ENCODE measurements around the gene ZNF648.
"Not testable (repeated sequence)": the region's sequence is repeated elsewhere in the genome, so short reads cannot be mapped to it uniquely, and the experiment has no call there.

Gene ZNF648

GRCh38 chr1:182069028-182069466 is 7.5 kb upstream of the ZNF648 start:
- DNase-seq (ENCODE audit: low read depth, low spot score) = peak; percentile 47

GRCh38 chr1:182066934-182067333 is 5.4 kb upstream of the ZNF648 start:
- DNase-seq (ENCODE audit: low read depth, low spot score) = no peak

- DNase-seq (ENCODE audit: low read depth, low spot score) = no peak
These were observed 3.8 kb upstream of the ZNF648 start for GRCh38 chr1:182065126-182065845.

- no peak for DNase-seq (ENCODE audit: low read depth, low spot score)
These were observed 3.1 kb upstream of the ZNF648 start for GRCh38 chr1:182064611-182065010.

- DNase-seq (ENCODE audit: low read depth, low spot score) = no peak
These were observed 711 bp upstream of the ZNF648 start for GRCh38 chr1:182062223-182062622.

GRCh38 chr1:182060877-182061276 is 635 bp downstream of the ZNF648 start:
- DNase-seq (ENCODE audit: low read depth, low spot score) = no peak

- no peak for DNase-seq (ENCODE audit: low read depth, low spot score)
These were observed 1.6 kb downstream of the ZNF648 start for GRCh38 chr1:182059936-182060335.

GRCh38 chr1:182056601-182057366 is 4.7 kb downstream of the ZNF648 start:
- DNase-seq (ENCODE audit: low read depth, low spot score) = no peak

- peak; percentile 24 for DNase-seq (ENCODE audit: low read depth, low spot score)
These were observed 6.7 kb downstream of the ZNF648 start for GRCh38 chr1:182054698-182055326.

- no peak for DNase-seq (ENCODE audit: low read depth, low spot score)
These were observed 9.2 kb downstream of the ZNF648 start for GRCh38 chr1:182052355-182052754.

- DNase-seq (ENCODE audit: low read depth, low spot score) = no peak
These were observed 9.6 kb downstream of the ZNF648 start for GRCh38 chr1:182051938-182052337.

- no peak for DNase-seq (ENCODE audit: low read depth, low spot score)
These were observed 10.7 kb downstream of the ZNF648 start for GRCh38 chr1:182050481-182051448.

- DNase-seq (ENCODE audit: low read depth, low spot score) = no peak
These were observed 12.9 kb downstream of the ZNF648 start for GRCh38 chr1:182048562-182048961.

GRCh38 chr1:182046763-182047162 is 14.7 kb downstream of the ZNF648 start:
- DNase-seq (ENCODE audit: low read depth, low spot score) = no peak

- not testable (repeated sequence) for DNase-seq (ENCODE audit: low read depth, low spot score)
These were observed 16.0 kb downstream of the ZNF648 start for GRCh38 chr1:182045481-182045880.

- DNase-seq (ENCODE audit: low read depth, low spot score) = no peak
These were observed 19.9 kb downstream of the ZNF648 start for GRCh38 chr1:182041615-182042014.

GRCh38 chr1:182038220-182038619 is 23.3 kb downstream of the ZNF648 start:
- no peak for DNase-seq (ENCODE audit: low read depth, low spot score)

GRCh38 chr1:182035097-182035770 is 26.3 kb downstream of the ZNF648 start:
- DNase-seq (ENCODE audit: low read depth, low spot score) = no peak

GRCh38 chr1:182032251-182032650 is 29.3 kb downstream of the ZNF648 start:
- DNase-seq (ENCODE audit: low read depth, low spot score) = no peak

- DNase-seq (ENCODE audit: low read depth, low spot score) = peak; percentile 97
These were observed 31.9 kb downstream of the ZNF648 start for GRCh38 chr1:182029379-182030331.
